OCI-LY1 (cell line): ENCODE measurements around the gene MRPL53.

ENCODE experiments used
- H2AFZ ChIP-seq: fragments of 200-600 bp; sonication (generic), shearing (Covaris generic); 2 replicates; pipeline ENCODE4 v1.6.0; 2014; ENCODE audit warnings: antibody characterized with exemption, mild to moderate bottlenecking, low read length
- H3F3A ChIP-seq: fragments of 200-600 bp; sonication (generic), shearing (Covaris generic); 2 replicates; pipeline ENCODE4 v1.6.0; 2014; ENCODE audit warnings: mild to moderate bottlenecking, antibody characterized with exemption, low read length, moderate library complexity; ENCODE audit not compliant: insufficient read depth
- H3K27ac ChIP-seq: fragments of 200-600 bp; sonication (generic); 2 replicates; pipeline ENCODE4 v1.5.1; 2014; ENCODE audit warnings: low read length, mixed run types, mild to moderate bottlenecking, low read depth; ENCODE audit not compliant: poor library complexity, severe bottlenecking
- H3K27me3 ChIP-seq: fragments of 200-600 bp; sonication (generic); 2 replicates; pipeline ENCODE4 v1.6.0; 2014; ENCODE audit warnings: antibody characterized with exemption, mild to moderate bottlenecking, low read length, moderate library complexity; ENCODE audit not compliant: insufficient read depth
- H3K36me3 ChIP-seq: fragments of 200-600 bp; sonication (generic); 2 replicates; pipeline ENCODE4 v1.6.1; 2014; ENCODE audit warnings: mild to moderate bottlenecking, antibody characterized with exemption, low read length, moderate library complexity, mixed read lengths; ENCODE audit not compliant: insufficient read depth
- H3K4me1 ChIP-seq: fragments of 200-600 bp; sonication (generic); 2 replicates; pipeline ENCODE4 v1.5.1; 2014; ENCODE audit warnings: mild to moderate bottlenecking, low read length, moderate library complexity; ENCODE audit not compliant: insufficient read depth, severe bottlenecking
- H3K4me2 ChIP-seq: fragments of 200-600 bp; sonication (generic), shearing (Covaris generic); 2 replicates; pipeline ENCODE4 v1.6.1; 2014; ENCODE audit warnings: low read length
- H3K4me3 ChIP-seq: fragments of 200-600 bp; sonication (generic); 2 replicates; pipeline ENCODE4 v1.5.1; 2014; ENCODE audit warnings: low read length, low read depth, mild to moderate bottlenecking, mixed read lengths; ENCODE audit not compliant: poor library complexity, severe bottlenecking
- H3K79me2 ChIP-seq: fragments of 200-600 bp; shearing (Covaris generic); 2 replicates; pipeline ENCODE4 v1.6.1; 2016; ENCODE audit warnings: mixed run types, low read length, mixed read lengths; ENCODE audit not compliant: insufficient read depth
- H3K9ac ChIP-seq: fragments of 200-600 bp; sonication (generic), shearing (Covaris generic); 2 replicates; pipeline ENCODE4 v1.6.1; 2014; ENCODE audit warnings: mild to moderate bottlenecking, low read length, mixed read lengths
- H3K9me2 ChIP-seq: fragments of 200-600 bp; sonication (generic), shearing (Covaris generic); 2 replicates; pipeline ENCODE4 v1.6.1; 2014; ENCODE audit warnings: low read depth, mild to moderate bottlenecking, low read length, mixed read lengths
- H3K9me3 ChIP-seq: fragments of 200-600 bp; shearing (Covaris generic); 2 replicates; pipeline ENCODE4 v1.6.1; 2014; ENCODE audit warnings: low read length, mixed read lengths
- H4K20me1 ChIP-seq: fragments of 200-600 bp; sonication (generic), shearing (Covaris generic); 2 replicates; pipeline ENCODE4 v1.6.0; 2016; ENCODE audit warnings: mild to moderate bottlenecking, low read length; ENCODE audit not compliant: insufficient read depth
- EZH2 ChIP-seq: fragments of 200-600 bp; sonication (generic), shearing (Covaris generic); IDR thresholded peaks from 2 replicates; pipeline ENCODE4 v1.8.0; 2017; ENCODE audit warnings: borderline replicate concordance, mixed run types, mild to moderate bottlenecking, antibody characterized with exemption, low read length, moderate library complexity, mixed read lengths
- TF ChIP-seq, protein P1 (sequence below): fragments of 200-600 bp; sonication (generic), shearing (Covaris generic); IDR thresholded peaks from 2 replicates; pipeline ENCODE4 v1.5.1; 2017; ENCODE audit warnings: mild to moderate bottlenecking, antibody characterized with exemption, low read length, moderate library complexity, mixed read lengths

MRPL53 gene

DNA sequence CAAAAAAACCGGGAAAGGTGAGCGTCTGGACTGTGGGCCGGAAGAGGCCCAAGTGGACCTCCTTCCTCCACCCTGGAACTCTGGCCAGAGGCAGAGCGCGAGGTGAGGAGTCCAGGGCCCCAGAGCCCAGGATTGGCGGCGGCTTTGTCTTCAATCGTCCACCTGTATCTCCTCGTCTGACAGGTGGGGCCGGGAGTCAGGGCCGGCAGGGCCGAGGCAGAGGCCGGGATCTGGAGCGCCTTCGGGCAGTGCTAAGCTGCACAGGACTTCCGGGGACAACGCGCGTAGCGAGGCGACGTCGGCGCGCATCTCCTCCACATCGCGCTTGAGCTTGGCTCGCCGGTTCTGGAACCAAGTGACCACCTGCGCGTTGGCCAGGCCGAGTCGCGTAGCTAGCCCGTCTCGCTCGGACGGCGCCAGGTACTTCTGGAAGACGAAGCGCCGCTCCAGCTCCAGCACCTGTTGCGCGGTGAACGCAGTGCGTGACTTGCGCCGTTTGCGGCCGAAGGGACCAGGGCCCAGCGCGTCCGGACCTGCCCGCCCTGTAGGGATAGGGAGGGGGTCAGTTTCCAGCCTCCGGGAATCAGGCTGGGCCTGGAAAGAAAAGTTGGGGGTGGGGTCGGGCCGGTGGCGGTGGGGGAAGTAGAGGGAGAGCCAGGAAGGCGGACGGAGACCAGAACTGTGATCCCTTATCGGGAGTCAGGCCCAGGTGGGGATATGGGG is 25.5 kb upstream of the MRPL53 start:
- H2AFZ ChIP-seq = no peak overlapping the region

DNA sequence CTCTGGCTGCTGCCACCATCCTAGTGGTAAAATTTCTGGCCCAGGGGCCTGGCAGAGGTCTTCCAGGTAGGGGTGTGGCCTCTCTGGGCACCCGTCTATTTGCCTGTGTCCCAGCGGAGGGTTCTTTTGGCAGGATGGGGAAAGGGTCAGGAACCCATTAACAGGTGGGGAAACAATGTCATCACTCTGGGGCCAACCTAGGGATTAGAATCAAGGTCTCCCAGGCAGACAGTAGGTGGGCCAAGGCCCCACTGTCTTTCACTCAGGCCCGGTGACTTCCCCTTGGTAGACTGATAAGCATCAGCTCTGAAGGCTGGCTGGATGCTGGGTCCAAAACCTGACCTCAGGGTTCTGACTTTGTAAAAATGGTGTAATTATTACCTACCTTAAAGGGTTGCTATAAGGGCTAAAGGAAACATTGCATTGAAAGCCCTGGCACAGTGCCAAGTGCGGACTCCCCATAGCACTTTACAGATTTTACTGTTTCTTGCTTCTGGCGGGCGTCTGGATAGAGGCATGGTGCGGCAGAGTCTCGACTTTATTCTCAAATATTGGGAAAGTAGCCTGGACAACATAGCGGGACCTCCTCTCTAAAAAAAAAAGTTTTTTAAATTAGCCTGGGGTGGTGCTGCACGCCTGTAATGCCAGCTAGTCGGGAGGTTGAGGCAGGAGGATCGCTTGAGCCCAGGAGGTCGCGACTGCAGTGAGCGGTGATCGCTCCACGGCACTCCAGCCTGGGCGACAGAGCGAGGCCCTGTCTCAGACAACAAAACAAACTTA is 24.7 kb upstream of the MRPL53 start:
- no peak overlapping the region for H3K9ac ChIP-seq
- no peaks in the 10 kb centered on the region for H3F3A ChIP-seq
- H3K9me2 ChIP-seq = no peaks in the 10 kb centered on the region
- peaks cover 17% of the 10 kb centered on the region; the same call in 1 of the 2 replicates for H3K27me3 ChIP-seq
- TF ChIP-seq, protein P1, sequence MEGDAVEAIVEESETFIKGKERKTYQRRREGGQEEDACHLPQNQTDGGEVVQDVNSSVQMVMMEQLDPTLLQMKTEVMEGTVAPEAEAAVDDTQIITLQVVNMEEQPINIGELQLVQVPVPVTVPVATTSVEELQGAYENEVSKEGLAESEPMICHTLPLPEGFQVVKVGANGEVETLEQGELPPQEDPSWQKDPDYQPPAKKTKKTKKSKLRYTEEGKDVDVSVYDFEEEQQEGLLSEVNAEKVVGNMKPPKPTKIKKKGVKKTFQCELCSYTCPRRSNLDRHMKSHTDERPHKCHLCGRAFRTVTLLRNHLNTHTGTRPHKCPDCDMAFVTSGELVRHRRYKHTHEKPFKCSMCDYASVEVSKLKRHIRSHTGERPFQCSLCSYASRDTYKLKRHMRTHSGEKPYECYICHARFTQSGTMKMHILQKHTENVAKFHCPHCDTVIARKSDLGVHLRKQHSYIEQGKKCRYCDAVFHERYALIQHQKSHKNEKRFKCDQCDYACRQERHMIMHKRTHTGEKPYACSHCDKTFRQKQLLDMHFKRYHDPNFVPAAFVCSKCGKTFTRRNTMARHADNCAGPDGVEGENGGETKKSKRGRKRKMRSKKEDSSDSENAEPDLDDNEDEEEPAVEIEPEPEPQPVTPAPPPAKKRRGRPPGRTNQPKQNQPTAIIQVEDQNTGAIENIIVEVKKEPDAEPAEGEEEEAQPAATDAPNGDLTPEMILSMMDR = no peak
- no peak for TF ChIP-seq EZH2
- H3K27ac ChIP-seq = no peak overlapping the region
- no peaks in the 10 kb centered on the region for H3K9me3 ChIP-seq
- H4K20me1 ChIP-seq = no peaks in the 10 kb centered on the region
- no peak overlapping the region; the same call in 1 of the 2 replicates for H3K4me2 ChIP-seq
- H3K4me1 ChIP-seq = no peaks in the 10 kb centered on the region
- H2AFZ ChIP-seq = no peak overlapping the region
- no peak overlapping the region for H3K4me3 ChIP-seq
- H3K79me2 ChIP-seq = no peaks in the 10 kb centered on the region
- H3K36me3 ChIP-seq = peaks cover 18% of the 10 kb centered on the region

More for the DNA sequence above, 25.5 kb upstream of the MRPL53 start:
- Histone ChIP-seq H3F3A (no peaks in the 10 kb centered on the region), H3K36me3 (peaks cover 11% of the 10 kb centered on the region), H3K9me3 (no peaks in the 10 kb centered on the region), H3K4me3 (peak overlapping the region; percentile 45), H3K4me1 (peaks cover 7% of the 10 kb centered on the region), H3K27me3 (peaks cover 22% of the 10 kb centered on the region; the same call in 1 of the 2 replicates), H3K79me2 (no peaks in the 10 kb centered on the region), H3K9me2 (no peaks in the 10 kb centered on the region), H3K9ac (no peak overlapping the region; the same call in 1 of the 2 replicates), H4K20me1 (no peaks in the 10 kb centered on the region), H3K27ac (no peak overlapping the region), H3K4me2 (peak overlapping the region; percentile 60)
- no peak for TF ChIP-seq EZH2
- TF ChIP-seq, protein P1 = no peak

DNA sequence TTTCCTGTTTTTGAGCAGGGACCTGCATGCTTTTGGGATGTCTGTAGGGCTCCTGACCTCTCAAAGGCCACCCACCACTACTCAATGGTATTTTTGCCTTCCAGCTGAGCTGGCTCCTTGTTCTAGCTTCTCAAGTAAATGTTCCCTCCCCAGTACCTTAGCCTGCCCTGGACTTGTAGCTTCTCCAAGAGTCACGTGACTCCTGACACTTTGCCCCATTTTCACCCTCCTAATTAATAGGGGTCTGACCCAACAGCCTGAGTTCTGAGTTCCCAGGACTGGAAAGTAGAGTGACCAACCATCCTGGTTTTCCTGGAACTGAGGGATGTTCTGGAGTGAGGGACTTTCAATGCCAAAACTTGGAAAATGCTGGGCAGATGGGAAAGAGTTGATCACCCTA is 23.0 kb upstream of the MRPL53 start:
- H3K27ac ChIP-seq = no peak overlapping the region
- peaks cover 8% of the 10 kb centered on the region; the same call in 1 of the 2 replicates for H3K27me3 ChIP-seq

More for the DNA sequence above, 23.0 kb upstream of the MRPL53 start:
- H3K9ac ChIP-seq = no peak overlapping the region
- H3K4me1 ChIP-seq = no peaks in the 10 kb centered on the region
- H3K9me2 ChIP-seq = no peaks in the 10 kb centered on the region
- H3K36me3 ChIP-seq = peaks cover 34% of the 10 kb centered on the region
- no peaks in the 10 kb centered on the region for H3K9me3 ChIP-seq
- H3K4me3 ChIP-seq = no peak overlapping the region
- no peak overlapping the region for H3K4me2 ChIP-seq
- H3F3A ChIP-seq = no peaks in the 10 kb centered on the region
- TF ChIP-seq, protein P1 = no peak
- TF ChIP-seq EZH2 = no peak
- no peak overlapping the region for H2AFZ ChIP-seq
- no peaks in the 10 kb centered on the region for H4K20me1 ChIP-seq
- no peaks in the 10 kb centered on the region for H3K79me2 ChIP-seq
